Stomach (tissue), 4 donors: ENCODE results near the gene UXS1.

Experiments
- EP300 ChIP-seq: sonication (generic); formaldehyde crosslinking; IDR thresholded peaks from one replicate; pipeline ENCODE4 v1.6.1; 2017; ENCODE audit warnings: antibody characterized with exemption
- POLR2A ChIP-seq, 4 donors: fragments of 450-650 bp; IDR thresholded peaks; one replicate each; pipeline ENCODE4 v1.6.1; 2016; ENCODE audit warnings: antibody characterized with exemption in 4 of 4, control low read depth in 2 of 4, mild to moderate bottlenecking in 1 of 4, moderate library complexity in 1 of 4
- POLR2AphosphoS5 ChIP-seq, 3 donors: sonication (generic); formaldehyde crosslinking; IDR thresholded peaks; one replicate each; pipeline ENCODE4 v1.6.1; 2016; ENCODE audit warnings: antibody characterized with exemption in 3 of 3
- TF ChIP-seq, protein P1 (sequence below), 7 experiments: fragments of 450-650 bp in 4 of 7; fragments of 200-600 bp in 3 of 7; sonication (generic) in 3 of 7; IDR thresholded peaks; one replicate each; pipeline ENCODE4 v1.5.1; 2016 to 2019; ENCODE audit warnings: antibody characterized with exemption in 7 of 7, control low read depth in 2 of 7, mild to moderate bottlenecking in 1 of 7

DNA sequence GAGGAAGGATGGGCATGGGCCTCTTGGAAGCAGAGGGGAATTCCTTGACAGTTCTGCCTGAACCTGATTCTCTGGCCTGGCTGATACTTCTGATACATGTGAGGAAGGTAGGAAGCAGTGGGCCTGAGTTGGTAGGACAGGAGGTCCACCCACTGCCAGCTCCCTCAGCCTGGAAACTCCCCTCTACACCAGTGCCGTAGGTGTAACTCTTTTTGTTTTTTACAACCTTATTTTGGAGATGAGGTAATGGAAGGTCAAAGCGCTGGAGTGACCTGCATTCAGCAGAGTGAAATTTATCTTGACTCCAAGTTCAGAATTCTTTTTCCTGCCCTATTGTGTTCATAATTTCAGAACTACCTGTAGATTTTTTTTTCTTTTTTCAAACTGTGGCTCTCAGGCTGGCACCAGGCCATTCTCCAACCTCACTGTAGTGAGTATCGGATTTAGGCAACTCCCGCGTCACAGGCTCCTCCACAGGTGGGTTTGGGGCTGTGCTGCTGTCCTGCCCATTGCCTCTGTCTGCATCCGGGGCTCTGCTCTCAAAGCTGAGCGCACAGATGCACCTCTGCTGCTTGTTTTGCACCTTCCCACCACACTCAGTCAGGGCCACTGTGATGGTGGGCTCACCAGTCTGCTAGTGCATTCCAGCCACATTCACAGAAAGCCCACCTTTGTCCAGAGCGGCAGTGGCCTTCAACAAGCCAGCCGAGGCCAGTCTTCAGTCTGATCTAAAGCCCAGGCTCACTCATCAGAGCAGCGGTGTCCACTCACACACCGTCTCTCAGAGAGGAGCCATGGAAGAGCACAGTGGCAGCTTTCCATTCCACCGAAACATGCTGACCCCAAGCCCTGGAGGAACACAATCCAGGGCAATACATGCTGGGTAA lies 87.2 kb downstream of the UXS1 start:
- TF ChIP-seq, protein P1, sequence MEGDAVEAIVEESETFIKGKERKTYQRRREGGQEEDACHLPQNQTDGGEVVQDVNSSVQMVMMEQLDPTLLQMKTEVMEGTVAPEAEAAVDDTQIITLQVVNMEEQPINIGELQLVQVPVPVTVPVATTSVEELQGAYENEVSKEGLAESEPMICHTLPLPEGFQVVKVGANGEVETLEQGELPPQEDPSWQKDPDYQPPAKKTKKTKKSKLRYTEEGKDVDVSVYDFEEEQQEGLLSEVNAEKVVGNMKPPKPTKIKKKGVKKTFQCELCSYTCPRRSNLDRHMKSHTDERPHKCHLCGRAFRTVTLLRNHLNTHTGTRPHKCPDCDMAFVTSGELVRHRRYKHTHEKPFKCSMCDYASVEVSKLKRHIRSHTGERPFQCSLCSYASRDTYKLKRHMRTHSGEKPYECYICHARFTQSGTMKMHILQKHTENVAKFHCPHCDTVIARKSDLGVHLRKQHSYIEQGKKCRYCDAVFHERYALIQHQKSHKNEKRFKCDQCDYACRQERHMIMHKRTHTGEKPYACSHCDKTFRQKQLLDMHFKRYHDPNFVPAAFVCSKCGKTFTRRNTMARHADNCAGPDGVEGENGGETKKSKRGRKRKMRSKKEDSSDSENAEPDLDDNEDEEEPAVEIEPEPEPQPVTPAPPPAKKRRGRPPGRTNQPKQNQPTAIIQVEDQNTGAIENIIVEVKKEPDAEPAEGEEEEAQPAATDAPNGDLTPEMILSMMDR (IDR thresholded peaks at IDR 0.05): no peak
- TF ChIP-seq POLR2A (IDR thresholded peaks at IDR 0.05) (no peak), POLR2AphosphoS5 (IDR thresholded peaks at IDR 0.05) (no peak), EP300 (no peak)
